IPS DF 6.9 (cell line): Measurements from ENCODE around the gene SLC9A2.

ENCODE experiments used
- DNase-seq: peaks from one replicate; pipeline ENCODE4 v3.0.0-alpha.2; 2013; ENCODE audit warnings: low read depth, low spot score
- H3K27ac ChIP-seq: one replicate; pipeline ENCODE4 v1.5.1; 2013; ENCODE audit warnings: low read length, control low read depth
- H3K27me3 ChIP-seq: 2 replicates; pipeline ENCODE4 v1.6.1; 2013; ENCODE audit warnings: mild to moderate bottlenecking, low read length; ENCODE audit not compliant: control insufficient read depth, insufficient read depth
- H3K36me3 ChIP-seq: 2 replicates; pipeline ENCODE4 v1.6.1; 2013; ENCODE audit warnings: low read length; ENCODE audit not compliant: control insufficient read depth, insufficient read depth
- H3K4me1 ChIP-seq: 2 replicates; pipeline ENCODE4 v1.6.1; 2013; ENCODE audit warnings: low read length; ENCODE audit not compliant: control insufficient read depth, insufficient read depth
- H3K4me3 ChIP-seq: 2 replicates; pipeline ENCODE4 v1.5.1; 2013; ENCODE audit warnings: mild to moderate bottlenecking, low read length
- H3K9me3 ChIP-seq: 2 replicates; pipeline ENCODE4 v1.6.1; 2013; ENCODE audit warnings: low read length, inconsistent platforms; ENCODE audit not compliant: control insufficient read depth, insufficient read depth
- WGBS: extraction: QIAGEN DNeasy Blood & Tissue Kit; methylation state at CpG from one replicate; pipeline ENCODE4 v1.1.7; 2013; ENCODE audit warnings: mixed read lengths, missing lambda C conversion rate; ENCODE audit not compliant: insufficient read length, insufficient coverage; 5-methylcytosine and 5-hydroxymethylcytosine counted together

SLC9A2 gene

GRCh38 chr2:102724553-102724952 is 105.2 kb downstream of the SLC9A2 start:
- peaks cover 8% of the 10 kb centered on the region; the same call in 1 of the 2 replicates for H3K36me3 ChIP-seq
- no peaks in the 10 kb centered on the region for H3K4me1 ChIP-seq
- WGBS: no CpG with 5 or more reads among the region's 10 CpGs
- H3K27me3 ChIP-seq: no peaks in the 10 kb centered on the region
- no peak overlapping the region for H3K27ac ChIP-seq
- no peaks in the 10 kb centered on the region for H3K9me3 ChIP-seq
- no peak for DNase-seq
- H3K4me3 ChIP-seq: no peak overlapping the region

GRCh38 chr2:102726128-102727087 is 107.1 kb downstream of the SLC9A2 start:
- Histone ChIP-seq H3K36me3 (peaks cover 3% of the 10 kb centered on the region; the same call in 1 of the 2 replicates), H3K27ac (no peak overlapping the region), H3K27me3 (no peaks in the 10 kb centered on the region), H3K9me3 (no peaks in the 10 kb centered on the region), H3K4me1 (no peaks in the 10 kb centered on the region), H3K4me3 (no peak overlapping the region)
- no CpG with 5 or more reads among the region's 15 CpGs for WGBS
- no peak for DNase-seq

GRCh38 chr2:102735416-102736109 is 116.2 kb downstream of the SLC9A2 start:
- peak overlapping the region; percentile 71; the same call in 1 of the 2 replicates for H3K4me3 ChIP-seq
- 0 out of 2 replicates have a peak, but pooled peaks cover 2% of the 10 kb centered on the region for H3K4me1 ChIP-seq
- H3K27me3 ChIP-seq: no peaks in the 10 kb centered on the region
- DNase-seq: no peak
- H3K36me3 ChIP-seq: peaks cover 3% of the 10 kb centered on the region; the same call in 1 of the 2 replicates
- no peaks in the 10 kb centered on the region for H3K9me3 ChIP-seq
- no CpG with 5 or more reads among the region's 15 CpGs for WGBS
- H3K27ac ChIP-seq: no peak overlapping the region

- Histone ChIP-seq H3K36me3 (peaks cover 3% of the 10 kb centered on the region; the same call in 1 of the 2 replicates), H3K27ac (no peak overlapping the region), H3K9me3 (no peaks in the 10 kb centered on the region), H3K4me1 (0 out of 2 replicates have a peak, but pooled peaks cover 2% of the 10 kb centered on the region), H3K27me3 (no peaks in the 10 kb centered on the region), H3K4me3 (peak overlapping the region; percentile 71)
- no CpG with 5 or more reads among the region's 6 CpGs for WGBS
- DNase-seq: no peak
These were observed 116.7 kb downstream of the SLC9A2 start for GRCh38 chr2:102736110-102736409.

GRCh38 chr2:102736410-102737409 is 117.4 kb downstream of the SLC9A2 start:
- no peaks in the 10 kb centered on the region for H3K27me3 ChIP-seq
- DNase-seq: no peak
- no peaks in the 10 kb centered on the region for H3K36me3 ChIP-seq
- H3K27ac ChIP-seq: no peak overlapping the region
- no CpG with 5 or more reads among the region's 52 CpGs for WGBS
- 0 out of 2 replicates have a peak, but pooled peaks cover 2% of the 10 kb centered on the region for H3K4me1 ChIP-seq
- H3K4me3 ChIP-seq: peak overlapping the region; percentile 71
- no peaks in the 10 kb centered on the region for H3K9me3 ChIP-seq

- H3K4me3 ChIP-seq: no peak overlapping the region
- H3K27me3 ChIP-seq: no peaks in the 10 kb centered on the region
- no peaks in the 10 kb centered on the region for H3K36me3 ChIP-seq
- H3K9me3 ChIP-seq: no peaks in the 10 kb centered on the region
- H3K27ac ChIP-seq: no peak overlapping the region
- H3K4me1 ChIP-seq: 0 out of 2 replicates have a peak, but pooled peaks cover 2% of the 10 kb centered on the region
- no CpG with 5 or more reads among the region's 1 CpG for WGBS
- DNase-seq: no peak
These were observed 118.1 kb downstream of the SLC9A2 start for GRCh38 chr2:102737431-102737830.

- H3K4me3 ChIP-seq: no peak overlapping the region
- WGBS: no CpG with 5 or more reads among the region's 3 CpGs
- no peaks in the 10 kb centered on the region for H3K9me3 ChIP-seq
- H3K27ac ChIP-seq: no peak overlapping the region
- H3K27me3 ChIP-seq: no peaks in the 10 kb centered on the region
- no peak for DNase-seq
- no peaks in the 10 kb centered on the region for H3K4me1 ChIP-seq
- H3K36me3 ChIP-seq: no peaks in the 10 kb centered on the region
These were observed 123.9 kb downstream of the SLC9A2 start for GRCh38 chr2:102743259-102743658.

GRCh38 chr2:102748107-102748506 is 128.8 kb downstream of the SLC9A2 start:
- WGBS: no CpG with 5 or more reads among the region's 4 CpGs

GRCh38 chr2:102749938-102750337 is 130.6 kb downstream of the SLC9A2 start:
- H3K9me3 ChIP-seq: no peaks in the 10 kb centered on the region
- no peak for DNase-seq
- no CpG with 5 or more reads among the region's 3 CpGs for WGBS
- H3K27ac ChIP-seq: no peak overlapping the region
- no peaks in the 10 kb centered on the region for H3K36me3 ChIP-seq
- no peak overlapping the region for H3K4me3 ChIP-seq
- H3K4me1 ChIP-seq: no peaks in the 10 kb centered on the region
- H3K27me3 ChIP-seq: no peaks in the 10 kb centered on the region

More at GRCh38 chr2:102748107-102748506, 128.8 kb downstream of the SLC9A2 start:
- no peak overlapping the region for H3K4me3 ChIP-seq
- no peaks in the 10 kb centered on the region for H3K27me3 ChIP-seq
- no peaks in the 10 kb centered on the region for H3K36me3 ChIP-seq
- no peak overlapping the region for H3K27ac ChIP-seq
- no peak for DNase-seq
- H3K4me1 ChIP-seq: no peaks in the 10 kb centered on the region
- no peaks in the 10 kb centered on the region for H3K9me3 ChIP-seq
